Chondrocyte (in vitro differentiated cells): Measurements from ENCODE around the gene BCAT1. TPM values are rescaled to one million over a fixed set of nuclear protein-coding genes. Genes with fewer than 3 reads are reported as not detected.

Source experiments
- DNase-seq: peaks from one replicate; pipeline ENCODE4 v3.0.0; 2021; ENCODE audit warnings: mixed read lengths, low spot score
- H3K27ac Mint-ChIP-seq: one replicate; pipeline ENCODE4 v1.8.0; 2021; ENCODE audit warnings: mild to moderate bottlenecking, moderate library complexity, mixed read lengths; ENCODE audit not compliant: unreplicated experiment
- H3K27me3 Mint-ChIP-seq: 2 replicates; pipeline ENCODE4 v1.8.0; 2021; ENCODE audit warnings: low read depth, mixed read lengths
- H3K36me3 Mint-ChIP-seq: 2 replicates; pipeline ENCODE4 v1.8.0; 2021; ENCODE audit warnings: low read depth, mixed read lengths
- H3K4me1 Mint-ChIP-seq: 2 replicates; pipeline ENCODE4 v1.8.0; 2021; ENCODE audit warnings: low read depth, mild to moderate bottlenecking, mixed read lengths
- H3K4me3 Mint-ChIP-seq: one replicate; pipeline ENCODE4 v1.8.0; 2021; ENCODE audit warnings: mild to moderate bottlenecking, moderate library complexity, mixed read lengths; ENCODE audit not compliant: unreplicated experiment
- H3K9me3 Mint-ChIP-seq: 2 replicates; pipeline ENCODE4 v1.8.0; 2021; ENCODE audit warnings: low read depth, mixed read lengths
- total RNA-seq: library from RNA; stranded (reverse); gene quantifications from 3 replicates; pipeline ENCODE4 v1.2.1, GENCODE V29; 2021
- TF ChIP-seq, protein P1 (sequence below): fragments of 200-600 bp; sonication (generic); IDR thresholded peaks from 2 replicates; pipeline ENCODE4 v1.5.0; 2021; ENCODE audit warnings: antibody characterized with exemption, mild to moderate bottlenecking, moderate library complexity

The BCAT1 gene
- total RNA-seq, 1 donor from 2014 or later = 240 TPM

DNA sequence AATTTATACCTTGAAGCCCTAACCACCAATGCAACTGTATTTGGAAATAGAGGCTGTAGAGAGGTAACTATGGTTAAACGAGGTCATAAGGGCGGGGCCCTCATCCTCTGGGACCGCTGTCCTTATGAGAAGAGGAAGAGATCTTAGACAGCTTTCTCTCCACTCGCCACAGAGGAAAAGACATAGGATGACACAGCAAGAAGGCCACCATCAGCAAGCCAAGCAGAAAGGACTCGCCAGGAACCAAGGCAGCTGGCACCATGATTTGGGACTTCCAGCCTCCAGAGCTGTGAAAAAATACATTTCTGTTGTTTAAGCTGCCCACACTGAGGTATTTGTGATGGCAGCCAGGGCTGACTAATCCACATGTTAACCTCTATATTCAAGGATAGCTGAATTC is 30.4 kb upstream of the BCAT1 start:
- Mint-ChIP-seq H3K36me3 (peaks cover 1% of the 10 kb centered on the region), H3K27ac (peak overlapping the region; percentile 92), H3K9me3 (peaks cover 11% of the 10 kb centered on the region), H3K4me1 (peaks cover 28% of the 10 kb centered on the region), H3K27me3 (no peaks in the 10 kb centered on the region), H3K4me3 (no peak overlapping the region)
- TF ChIP-seq, protein P1, sequence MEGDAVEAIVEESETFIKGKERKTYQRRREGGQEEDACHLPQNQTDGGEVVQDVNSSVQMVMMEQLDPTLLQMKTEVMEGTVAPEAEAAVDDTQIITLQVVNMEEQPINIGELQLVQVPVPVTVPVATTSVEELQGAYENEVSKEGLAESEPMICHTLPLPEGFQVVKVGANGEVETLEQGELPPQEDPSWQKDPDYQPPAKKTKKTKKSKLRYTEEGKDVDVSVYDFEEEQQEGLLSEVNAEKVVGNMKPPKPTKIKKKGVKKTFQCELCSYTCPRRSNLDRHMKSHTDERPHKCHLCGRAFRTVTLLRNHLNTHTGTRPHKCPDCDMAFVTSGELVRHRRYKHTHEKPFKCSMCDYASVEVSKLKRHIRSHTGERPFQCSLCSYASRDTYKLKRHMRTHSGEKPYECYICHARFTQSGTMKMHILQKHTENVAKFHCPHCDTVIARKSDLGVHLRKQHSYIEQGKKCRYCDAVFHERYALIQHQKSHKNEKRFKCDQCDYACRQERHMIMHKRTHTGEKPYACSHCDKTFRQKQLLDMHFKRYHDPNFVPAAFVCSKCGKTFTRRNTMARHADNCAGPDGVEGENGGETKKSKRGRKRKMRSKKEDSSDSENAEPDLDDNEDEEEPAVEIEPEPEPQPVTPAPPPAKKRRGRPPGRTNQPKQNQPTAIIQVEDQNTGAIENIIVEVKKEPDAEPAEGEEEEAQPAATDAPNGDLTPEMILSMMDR = no peak
- no peak for DNase-seq

GRCh38 chr12:24977711-24978110 is 28.8 kb upstream of the BCAT1 start:
- Mint-ChIP-seq H3K27ac (no peak overlapping the region), H3K4me1 (peaks cover 27% of the 10 kb centered on the region), H3K9me3 (peaks cover 6% of the 10 kb centered on the region), H3K4me3 (no peak overlapping the region), H3K27me3 (no peaks in the 10 kb centered on the region), H3K36me3 (peaks cover 1% of the 10 kb centered on the region)
- TF ChIP-seq, protein P1 = no peak
- no peak for DNase-seq

- no peak overlapping the region for H3K4me3 Mint-ChIP-seq
- H3K27ac Mint-ChIP-seq = no peak overlapping the region
- peaks cover 24% of the 10 kb centered on the region for H3K4me1 Mint-ChIP-seq
- no peaks in the 10 kb centered on the region for H3K27me3 Mint-ChIP-seq
- H3K9me3 Mint-ChIP-seq = no peaks in the 10 kb centered on the region
- peaks cover 1% of the 10 kb centered on the region for H3K36me3 Mint-ChIP-seq
- no peak for DNase-seq
- TF ChIP-seq, protein P1 = no peak
These were observed 28.2 kb upstream of the BCAT1 start for GRCh38 chr12:24977060-24977459.

- Mint-ChIP-seq H3K9me3 (no peaks in the 10 kb centered on the region), H3K4me3 (no peak overlapping the region), H3K36me3 (no peaks in the 10 kb centered on the region), H3K27me3 (no peaks in the 10 kb centered on the region), H3K27ac (no peak overlapping the region), H3K4me1 (peaks cover 13% of the 10 kb centered on the region)
- TF ChIP-seq, protein P1 = no peak
- no peak for DNase-seq
These were observed 26.5 kb upstream of the BCAT1 start for GRCh38 chr12:24975425-24975824.

DNA sequence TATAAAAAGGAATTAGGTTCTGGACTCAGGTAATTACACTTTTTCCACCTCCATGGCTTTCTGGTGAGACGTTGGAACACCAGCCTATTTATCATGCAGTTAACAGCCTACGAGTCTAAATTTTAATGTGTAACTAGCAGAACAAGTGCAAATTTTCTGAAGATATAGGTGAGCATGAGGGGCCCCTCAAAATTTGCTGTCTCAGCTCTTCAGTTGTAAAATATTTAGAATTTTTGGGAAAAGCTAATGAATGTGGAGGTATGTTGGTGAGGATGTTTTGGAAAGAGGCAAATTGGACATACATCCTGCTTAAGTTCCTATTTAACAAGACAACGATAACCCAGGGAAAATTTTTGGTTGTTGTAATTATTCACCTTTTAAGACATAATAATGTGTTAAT is 25.3 kb upstream of the BCAT1 start:
- Mint-ChIP-seq H3K4me3 (no peak overlapping the region), H3K27ac (no peak overlapping the region), H3K4me1 (peaks cover under 1% of the 10 kb centered on the region), H3K36me3 (no peaks in the 10 kb centered on the region), H3K27me3 (no peaks in the 10 kb centered on the region), H3K9me3 (no peaks in the 10 kb centered on the region)
- TF ChIP-seq, protein P1 = no peak
- no peak for DNase-seq
